H1 (cell line): Measurements from ENCODE around the gene WTIP. TPM values are rescaled to one million over a fixed set of nuclear protein-coding genes. Genes with fewer than 3 reads are reported as not detected.

Source experiments
- CTCF ChIA-PET: fragments of 300-600 bp; sonication (Branson Sonifier 250); formaldehyde crosslinking; loops from one replicate; lab custom pipeline; 2021; ENCODE audit not compliant: partially characterized antibody; lab: Charles Lee
- POLR2A ChIA-PET: fragments of 300-600 bp; sonication (Branson Sonifier 250); formaldehyde crosslinking; loops from one replicate; lab custom pipeline; 2021; ENCODE audit warnings: inconsistent platforms; ENCODE audit not compliant: partially characterized antibody; lab: Charles Lee
- DNase-seq, 2 experiments: peaks; one replicate each; pipeline versions ENCODE4 v3.0.0 to v3.0.0-alpha.2; 2010 to 2022; ENCODE audit warnings: low spot score in 2 of 2, low read depth in 1 of 2, mixed read lengths in 1 of 2
- FAIRE-seq: peaks from 2 replicates; lab custom pipeline; 2011; peaks lifted over from hg19 to GRCh38; lab: Jason Lieb, UNC
- H2AFZ ChIP-seq: 2 replicates; pipeline ENCODE4 v1.8.1; 2012; ENCODE audit warnings: low read length, inconsistent platforms
- H2AK5ac ChIP-seq: 2 replicates; pipeline ENCODE4 v1.6.1; 2013; ENCODE audit warnings: low read depth, low read length
- H2BK120ac ChIP-seq: replicated peaks from 2 replicates; pipeline ENCODE3; 2013; ENCODE audit warnings: low read depth, low read length, inconsistent platforms
- H2BK12ac ChIP-seq: 2 replicates; pipeline ENCODE4 v1.6.1; 2013; ENCODE audit warnings: low read depth, low read length
- H2BK15ac ChIP-seq: 2 replicates; pipeline ENCODE4 v1.6.1; 2013; ENCODE audit warnings: low read length
- H2BK20ac ChIP-seq: 2 replicates; pipeline ENCODE4 v1.6.1; 2013; ENCODE audit warnings: low read length
- H2BK5ac ChIP-seq: 2 replicates; pipeline ENCODE4 v1.6.1; 2013; ENCODE audit warnings: low read depth, low read length
- H3K14ac ChIP-seq: 2 replicates; pipeline ENCODE4 v1.6.1; 2013; ENCODE audit warnings: inconsistent platforms; ENCODE audit not compliant: insufficient read length
- H3K18ac ChIP-seq: 2 replicates; pipeline ENCODE4 v1.6.1; 2013; ENCODE audit warnings: low read length; ENCODE audit errors: extremely low read depth
- H3K23ac ChIP-seq: 2 replicates; pipeline ENCODE4 v1.6.1; 2013; ENCODE audit warnings: inconsistent platforms; ENCODE audit not compliant: insufficient read length
- H3K23me2 ChIP-seq: 2 replicates; pipeline ENCODE4 v1.6.1; 2013; ENCODE audit warnings: low read depth, low read length
- H3K27ac ChIP-seq: 2 replicates; pipeline ENCODE4 v1.6.1; 2011; ENCODE audit warnings: low read depth, low read length, inconsistent platforms
- H3K27me3 ChIP-seq, 4 experiments: replicated peaks in 1 of 4; 1 replicate in 1 of 4; 2 replicates in 3 of 4; pipeline versions ENCODE4 v1.6.1 to v1.8.1; 2011 to 2013; ENCODE audit warnings: low read length in 3 of 4, mild to moderate bottlenecking in 3 of 4, inconsistent platforms in 2 of 4, mixed read lengths in 2 of 4, moderate library complexity in 1 of 4; ENCODE audit not compliant: control insufficient read depth in 3 of 4, insufficient read depth in 3 of 4; ENCODE audit errors: extremely low read depth in 1 of 4
- H3K36me3 ChIP-seq, 4 experiments: 2 replicates each; pipeline versions ENCODE4 v1.6.1 to v1.8.1; 2011 to 2013; ENCODE audit warnings: mild to moderate bottlenecking in 4 of 4, low read length in 3 of 4, moderate library complexity in 2 of 4, control low read depth in 1 of 4, inconsistent platforms in 1 of 4; ENCODE audit not compliant: insufficient read depth in 4 of 4, control insufficient read depth in 2 of 4
- H3K4ac ChIP-seq: replicated peaks from 2 replicates; pipeline ENCODE3; 2013; ENCODE audit warnings: low read length, low read depth, mixed read lengths, inconsistent platforms; ENCODE audit not compliant: insufficient read length
- H3K4me1 ChIP-seq, 4 experiments: replicated peaks in 1 of 4; 1 replicate in 1 of 4; 2 replicates in 3 of 4; pipeline versions ENCODE4 v1.6.1 to v1.8.1; 2011 to 2013; ENCODE audit warnings: low read length in 3 of 4, inconsistent platforms in 2 of 4, mixed read lengths in 1 of 4; ENCODE audit not compliant: insufficient read depth in 4 of 4, control insufficient read depth in 3 of 4
- H3K4me2 ChIP-seq, 2 experiments: 2 replicates each; pipeline versions ENCODE4 v1.6.1 to v1.8.1; 2011 to 2013; ENCODE audit warnings: low read depth in 2 of 2, low read length in 2 of 2, control low read depth in 1 of 2, inconsistent platforms in 1 of 2, mild to moderate bottlenecking in 1 of 2; ENCODE audit not compliant: insufficient read depth in 1 of 2
- H3K4me3 ChIP-seq, 4 experiments: fragments of 200-600, 300-600 bp in 1 of 4; sonication (generic), shearing (Covaris generic), sonication (Bioruptor Twin) in 1 of 4; 2 replicates each; pipeline versions ENCODE4 v1.5.1 to v1.8.1; 2011 to 2016; ENCODE audit warnings: low read length in 4 of 4, low read depth in 3 of 4, control low read depth in 2 of 4, inconsistent platforms in 2 of 4, mild to moderate bottlenecking in 2 of 4, mixed read lengths in 1 of 4, moderate library complexity in 1 of 4; ENCODE audit not compliant: insufficient read depth in 2 of 4; ENCODE audit errors: extremely low read depth in 1 of 4
- H3K56ac ChIP-seq: replicated peaks from 2 replicates; pipeline ENCODE3; 2013; ENCODE audit warnings: low read depth, mild to moderate bottlenecking, mixed read lengths, low read length, inconsistent platforms; ENCODE audit not compliant: insufficient read length
- H3K79me1 ChIP-seq: 2 replicates; pipeline ENCODE4 v1.6.1; 2013; ENCODE audit warnings: low read depth, low read length, control low read depth
- H3K79me2 ChIP-seq, 2 experiments: 2 replicates each; pipeline versions ENCODE4 v1.6.1 to v1.8.1; 2012 to 2013; ENCODE audit warnings: low read length in 2 of 2, mild to moderate bottlenecking in 2 of 2, inconsistent platforms in 1 of 2; ENCODE audit not compliant: insufficient read depth in 2 of 2, control insufficient read depth in 1 of 2
- H3K9ac ChIP-seq, 4 experiments: replicated peaks in 1 of 4; 1 replicate in 1 of 4; 2 replicates in 3 of 4; pipeline versions ENCODE4 v1.6.1 to v1.8.1; 2011 to 2013; ENCODE audit warnings: low read depth in 3 of 4, low read length in 3 of 4, control low read depth in 2 of 4, mild to moderate bottlenecking in 2 of 4, moderate library complexity in 2 of 4, inconsistent platforms in 1 of 4; ENCODE audit errors: extremely low read depth in 1 of 4
- H3K9me3 ChIP-seq, 2 experiments: 2 replicates each; pipeline versions ENCODE4 v1.6.1 to v1.8.1; 2012 to 2013; ENCODE audit warnings: mild to moderate bottlenecking in 2 of 2, moderate library complexity in 2 of 2, control low read depth in 1 of 2, inconsistent platforms in 1 of 2, low read depth in 1 of 2, low read length in 1 of 2, mixed read lengths in 1 of 2; ENCODE audit not compliant: insufficient read depth in 2 of 2
- H4K20me1 ChIP-seq, 2 experiments: replicated peaks in 1 of 2; 2 replicates each; pipeline versions ENCODE3 to v1.8.1; 2011 to 2013; ENCODE audit warnings: inconsistent platforms in 2 of 2, low read length in 2 of 2, mild to moderate bottlenecking in 1 of 2; ENCODE audit not compliant: insufficient read depth in 2 of 2, control insufficient read depth in 1 of 2
- H4K5ac ChIP-seq: 2 replicates; pipeline ENCODE4 v1.6.1; 2013; ENCODE audit warnings: low read length, low read depth, mixed read lengths, inconsistent platforms; ENCODE audit not compliant: insufficient read length
- H4K8ac ChIP-seq: 2 replicates; pipeline ENCODE4 v1.8.0; 2013; ENCODE audit warnings: mild to moderate bottlenecking, moderate library complexity, low read length, inconsistent platforms; ENCODE audit not compliant: insufficient read depth; ENCODE audit errors: extremely low read depth
- H4K91ac ChIP-seq: replicated peaks from 2 replicates; pipeline ENCODE3; 2013; ENCODE audit warnings: low read length, mixed read lengths, inconsistent platforms; ENCODE audit not compliant: insufficient read length
- BACH1 ChIP-seq: IDR thresholded peaks from 2 replicates; pipeline ENCODE4 v1.6.1; 2012; ENCODE audit warnings: low read length, improper control_type of control experiment
- BRCA1 ChIP-seq: IDR thresholded peaks from 2 replicates; pipeline ENCODE4 v1.6.1; 2012; ENCODE audit warnings: low read depth, low read length, improper control_type of control experiment
- CBX8 ChIP-seq: fragments of 300-800, 300-1000 bp; sonication (generic); IDR thresholded peaks from 2 replicates; pipeline ENCODE4 v1.7.1; 2016; ENCODE audit warnings: low read depth, low read length, borderline replicate concordance
- HDAC2 ChIP-seq, 2 experiments: fragments of 300-600 bp in 1 of 2; sonication (generic) in 1 of 2; IDR thresholded peaks; 2 replicates each; pipeline ENCODE4 v1.6.1; 2011 to 2012; ENCODE audit warnings: low read depth in 2 of 2, low read length in 2 of 2, mild to moderate bottlenecking in 2 of 2, moderate library complexity in 2 of 2, borderline replicate concordance in 1 of 2, inconsistent platforms in 1 of 2
- KDM5A ChIP-seq: fragments of 200-600 bp; IDR thresholded peaks from 2 replicates; pipeline ENCODE4 v1.7.1; 2012; ENCODE audit warnings: mild to moderate bottlenecking, low read length, inconsistent platforms, mixed read lengths
- POU5F1 ChIP-seq: IDR thresholded peaks from 2 replicates; pipeline ENCODE4 v1.6.1; 2011; ENCODE audit warnings: low read depth, mild to moderate bottlenecking, low read length, moderate library complexity
- RNF2 ChIP-seq: fragments of 200-900, 300-1000 bp; sonication (generic); IDR thresholded peaks from 2 replicates; pipeline ENCODE4 v1.7.1; 2016; ENCODE audit warnings: borderline replicate concordance, low read depth, mild to moderate bottlenecking, antibody characterized with exemption, low read length; ENCODE audit not compliant: poor library complexity, severe bottlenecking; ENCODE audit errors: missing control alignments
- RXRA ChIP-seq: IDR thresholded peaks from 2 replicates; pipeline ENCODE4 v1.6.1; 2011; ENCODE audit warnings: low read depth, mild to moderate bottlenecking, low read length, moderate library complexity; ENCODE audit not compliant: insufficient read depth
- SP1 ChIP-seq: IDR thresholded peaks from 2 replicates; pipeline ENCODE4 v1.6.1; 2011; ENCODE audit warnings: low read depth, low read length
- TEAD4 ChIP-seq: IDR thresholded peaks from 2 replicates; pipeline ENCODE4 v1.6.1; 2012; ENCODE audit warnings: low read depth, low read length, inconsistent platforms, mixed read lengths
- YY1 ChIP-seq: IDR thresholded peaks from 2 replicates; pipeline ENCODE4 v1.6.1; 2011; ENCODE audit warnings: low read depth, mild to moderate bottlenecking, low read length
- WGBS, 2 experiments: shearing (Covaris generic) in 1 of 2; methylation state at CpG; one replicate each; pipeline versions ENCODE4 v1.1.6 to v1.1.7; 2013 to 2015; ENCODE audit warnings: low lambda C conversion rate in 2 of 2, mixed read lengths in 2 of 2, inconsistent platforms in 1 of 2, low coverage in 1 of 2, missing lambda C conversion rate in 1 of 2; ENCODE audit not compliant: insufficient replicate concordance in 2 of 2, insufficient coverage in 1 of 2, insufficient read length in 1 of 2; ENCODE audit errors: extremely low coverage in 1 of 2, missing lambda C conversion rate in 1 of 2; 5-methylcytosine and 5-hydroxymethylcytosine counted together
- polyA plus RNA-seq, 7 experiments: library from polyadenylated mRNA; depleted of rRNA in 3 of 7; stranded (reverse) in 5 of 7; unstranded in 2 of 7; fragments of >200 nt in 5 of 7; fragments of 200-250 nt in 2 of 7; gene quantifications; 1 replicate in 5 of 7; 2 replicates in 1 of 7; 4 replicates in 1 of 7; pipeline versions ENCODE4 v1.2.1 to v1.2.3, GENCODE V29; 2011 to 2013; ENCODE audit warnings: missing spikeins in 2 of 7, mixed read lengths in 2 of 7
- total RNA-seq: library from RNA; stranded (reverse); fragmentation: NEBNext Ultra II Directional; extraction: Animal tissue kit (Norgen Biotek cat#: 25700); gene quantifications from 2 replicates; pipeline ENCODE4 v1.2.1, GENCODE V29; 2021

WTIP gene
- total and polyA plus RNA-seq, 2 of the 8 experiments (the other 6 are each of a cell fraction or from before 2014, with no cell fraction given): 8.7 to 15.4 TPM

- CTCF ChIA-PET: interaction anchor here (1.3 to 1.5 kb wide), 2 partner anchors 10 to 25 kb away, joined by 5 to 7 read pairs; no protein-coding TSS in a partner anchor
- Histone ChIP-seq H3K9me3 (peaks cover 0 to 4% of the 10 kb centered on the region in 2 experiments; a peak in 1 of 4 replicates), H3K23ac (no peak overlapping the region), H3K79me2 (no peaks in the 10 kb centered on the region), H3K23me2 (no peaks in the 10 kb centered on the region), H3K79me1 (no peaks in the 10 kb centered on the region), H3K27ac (no peak overlapping the region), H2BK12ac (no peak overlapping the region), H2BK5ac (no peak overlapping the region), H3K14ac (no peak overlapping the region), H4K5ac (no peak overlapping the region), H3K18ac (no peak overlapping the region), H3K27me3 (peaks cover 0 to 7% (median 5%) of the 10 kb centered on the region in 4 experiments; a peak in 6 of 7 replicates), H2BK15ac (no peak overlapping the region), H4K8ac (no peak overlapping the region), H3K4me2 (no peak overlapping the region), H4K91ac (no peak overlapping the region), H3K4me1 (peaks cover 0 to 5% (median 3%) of the 10 kb centered on the region in 4 experiments; a peak in 5 of 7 replicates), H3K56ac (no peak overlapping the region), H2BK120ac (no peak overlapping the region), H2AFZ (no peak overlapping the region), H3K36me3 (peaks cover 9 to 28% (median 18%) of the 10 kb centered on the region in 4 experiments), H2AK5ac (no peak overlapping the region; the same call in 1 of the 2 replicates), H3K9ac (no peak overlapping the region), H4K20me1 (peaks cover 0 to 3% of the 10 kb centered on the region in 2 experiments), H2BK20ac (no peak overlapping the region), H3K4me3 (no peak overlapping the region), H3K4ac (no peak overlapping the region)
- 88% methylated on average over 9 of the region's 9 CpGs; no CpG with 5 or more reads in 1 of the 2 experiments for WGBS, 2 experiments
- no peak for FAIRE-seq
- no peak for DNase-seq
- POLR2A ChIA-PET: interaction anchor here (1.0 to 8.6 kb wide), 8 partner anchors 10 to 32 kb away, joined by 3 to 47 read pairs (median 4); no protein-coding TSS in a partner anchor
- TF ChIP-seq POU5F1: no peak
- TF ChIP-seq BACH1: no peak
- TF ChIP-seq TEAD4: no peak
- no peak for TF ChIP-seq RNF2
- TF ChIP-seq KDM5A: no peak
- TF ChIP-seq SP1: no peak
- TF ChIP-seq BRCA1: no peak
- TF ChIP-seq CBX8: no peak
- TF ChIP-seq HDAC2 (IDR thresholded peaks at IDR 0.05; ENCODE audit: borderline replicate concordance in 1 of 2, low read depth in 2 of 2, low read length in 2 of 2): no peak
- TF ChIP-seq YY1: no peak
- TF ChIP-seq RXRA: no peak
Measured at GRCh38 chr19:34475026-34475974, 6.3 kb upstream of the WTIP start.
